Measurements from ENCODE around the gene PARVA.

- TF ChIP-seq CTCF (IDR thresholded peaks at IDR 0.05) (no peak), POLR2A (IDR thresholded peaks at IDR 0.05) (no peak)
These were observed 13.3 kb downstream of the PARVA start for GRCh38 chr11:12390687-12391110.

All from body of pancreas (tissue), 4 donors.